ENCODE measurements around the gene EBF3.

Gene EBF3

DNA sequence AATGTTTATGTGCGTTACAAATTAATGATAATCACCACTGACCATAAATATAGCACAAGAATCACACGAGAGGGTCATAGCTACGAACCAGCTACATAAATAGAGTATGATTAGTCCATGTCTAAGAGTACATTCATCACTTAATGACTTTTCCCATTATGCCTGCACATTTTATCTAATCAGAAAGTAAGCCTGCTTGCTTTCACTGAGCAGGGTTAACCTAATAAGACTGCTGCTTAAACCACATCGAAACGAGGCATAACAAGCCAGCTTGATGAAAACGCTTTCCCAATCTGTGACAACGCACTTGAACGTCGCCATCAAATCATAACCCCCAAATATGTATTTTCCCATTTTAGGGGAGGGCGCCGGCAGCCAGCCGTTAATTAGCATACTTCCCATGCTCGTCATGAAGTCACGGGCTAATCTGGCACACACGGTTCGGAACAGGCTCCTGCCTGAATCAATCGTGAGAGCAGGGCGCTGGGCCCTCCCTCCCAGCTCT lies 71.5 kb downstream of the EBF3 start:
- no peak overlapping the region for H3K4me3 ChIP-seq (replicated peaks; ENCODE audit: low read depth, low read length)
- TF ChIP-seq, protein P1, sequence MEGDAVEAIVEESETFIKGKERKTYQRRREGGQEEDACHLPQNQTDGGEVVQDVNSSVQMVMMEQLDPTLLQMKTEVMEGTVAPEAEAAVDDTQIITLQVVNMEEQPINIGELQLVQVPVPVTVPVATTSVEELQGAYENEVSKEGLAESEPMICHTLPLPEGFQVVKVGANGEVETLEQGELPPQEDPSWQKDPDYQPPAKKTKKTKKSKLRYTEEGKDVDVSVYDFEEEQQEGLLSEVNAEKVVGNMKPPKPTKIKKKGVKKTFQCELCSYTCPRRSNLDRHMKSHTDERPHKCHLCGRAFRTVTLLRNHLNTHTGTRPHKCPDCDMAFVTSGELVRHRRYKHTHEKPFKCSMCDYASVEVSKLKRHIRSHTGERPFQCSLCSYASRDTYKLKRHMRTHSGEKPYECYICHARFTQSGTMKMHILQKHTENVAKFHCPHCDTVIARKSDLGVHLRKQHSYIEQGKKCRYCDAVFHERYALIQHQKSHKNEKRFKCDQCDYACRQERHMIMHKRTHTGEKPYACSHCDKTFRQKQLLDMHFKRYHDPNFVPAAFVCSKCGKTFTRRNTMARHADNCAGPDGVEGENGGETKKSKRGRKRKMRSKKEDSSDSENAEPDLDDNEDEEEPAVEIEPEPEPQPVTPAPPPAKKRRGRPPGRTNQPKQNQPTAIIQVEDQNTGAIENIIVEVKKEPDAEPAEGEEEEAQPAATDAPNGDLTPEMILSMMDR (IDR thresholded peaks at IDR 0.05; ENCODE audit: low read length, missing control alignments), result no peak
- peak; percentile 44 for DNase-seq (ENCODE audit: low read depth)

DNA sequence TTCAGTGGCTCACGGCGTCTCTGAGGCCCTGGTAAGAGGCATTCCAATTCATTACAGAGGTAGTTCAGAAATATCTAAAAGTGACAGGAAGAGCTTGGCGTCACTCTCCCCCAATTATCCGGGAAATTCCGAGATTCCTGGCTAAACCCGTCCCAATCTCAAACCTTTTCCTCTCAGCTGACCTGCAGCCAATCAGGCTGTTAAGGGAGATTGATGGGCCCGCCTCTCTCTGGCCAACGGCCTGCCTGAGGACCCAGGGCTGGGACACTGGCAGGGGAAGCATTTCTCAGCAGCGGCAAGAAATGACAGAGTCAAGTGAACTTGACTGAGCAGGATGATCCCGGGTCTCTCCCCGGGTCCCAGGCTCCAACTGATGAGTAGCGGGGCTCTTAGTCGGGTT lies 72.3 kb downstream of the EBF3 start:
- TF ChIP-seq, protein P1 (IDR thresholded peaks at IDR 0.05; ENCODE audit: low read length, missing control alignments), result no peak
- no peak overlapping the region for H3K4me3 ChIP-seq (replicated peaks; ENCODE audit: low read depth, low read length)

DNA sequence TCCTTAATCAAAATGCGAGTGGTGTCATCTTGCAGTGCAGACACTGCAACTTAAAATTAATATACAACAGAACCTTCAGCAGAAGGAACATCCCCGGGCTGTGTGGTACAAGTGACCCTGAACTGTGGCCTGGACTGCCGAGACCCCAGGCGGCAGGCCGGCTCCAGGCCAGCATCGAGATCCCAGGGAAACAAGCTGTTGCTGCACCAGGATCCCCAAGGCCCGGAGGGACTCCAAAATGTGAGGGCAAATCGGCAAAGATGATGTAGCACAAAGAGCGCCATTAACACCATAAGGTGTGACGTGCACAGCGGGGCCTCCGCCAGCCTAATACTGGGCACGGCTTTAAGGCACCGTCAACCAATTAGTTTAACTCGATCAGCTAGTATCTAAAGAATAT lies 73.9 kb downstream of the EBF3 start:
- TF ChIP-seq, protein P1 (IDR thresholded peaks at IDR 0.05; ENCODE audit: low read length, missing control alignments), result no peak
- DNase-seq (ENCODE audit: low read depth), result no peak
- H3K4me3 ChIP-seq (replicated peaks; ENCODE audit: low read depth, low read length), result no peak overlapping the region

More for the DNA sequence above, 72.3 kb downstream of the EBF3 start:
- DNase-seq (ENCODE audit: low read depth), result no peak

DNA sequence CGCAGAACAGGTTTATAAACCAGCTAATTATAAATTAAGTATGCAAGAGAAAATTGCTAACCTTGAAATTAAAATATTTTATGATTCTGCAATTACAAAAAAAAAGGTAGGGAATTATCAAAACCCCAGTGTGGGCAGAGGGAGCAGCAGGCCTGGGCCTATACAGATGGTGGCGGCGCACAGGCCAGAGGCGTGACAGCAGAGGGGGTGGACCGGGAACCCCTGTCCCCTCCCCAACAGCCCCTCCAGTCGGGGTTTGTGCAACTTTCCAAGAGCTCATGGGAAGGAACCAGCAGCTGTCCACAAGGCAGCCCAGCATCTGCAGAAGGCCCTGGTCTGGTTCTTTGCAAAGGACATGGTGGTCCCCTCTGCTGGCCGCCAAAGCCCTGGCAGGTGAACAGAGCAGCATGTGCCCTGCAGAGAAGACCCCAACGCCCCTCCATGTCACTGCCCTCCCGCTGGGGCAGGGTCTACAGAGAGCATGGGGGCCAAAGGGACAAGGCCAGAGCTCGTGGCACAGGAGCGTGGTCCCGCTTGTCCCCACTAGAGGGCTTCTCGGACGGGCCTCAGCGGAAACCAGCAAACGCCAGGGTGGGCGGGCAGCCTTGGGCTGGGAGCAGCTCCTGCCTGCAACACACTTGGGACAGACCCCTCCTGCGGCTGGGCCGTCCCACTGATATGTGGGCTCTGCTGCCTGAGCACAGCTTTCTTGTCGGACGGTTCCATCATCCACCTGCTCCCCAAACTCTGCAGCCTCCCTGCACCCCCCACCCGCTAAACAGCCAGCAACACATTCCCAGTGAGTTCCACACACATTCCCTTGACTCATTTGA lies 75.1 kb downstream of the EBF3 start:
- DNase-seq (ENCODE audit: low read depth), result peak; percentile 51
- TF ChIP-seq, protein P1 (IDR thresholded peaks at IDR 0.05; ENCODE audit: low read length, missing control alignments), result peak; percentile 64
- H3K4me3 ChIP-seq (replicated peaks; ENCODE audit: low read depth, low read length), result no peak overlapping the region

DNA sequence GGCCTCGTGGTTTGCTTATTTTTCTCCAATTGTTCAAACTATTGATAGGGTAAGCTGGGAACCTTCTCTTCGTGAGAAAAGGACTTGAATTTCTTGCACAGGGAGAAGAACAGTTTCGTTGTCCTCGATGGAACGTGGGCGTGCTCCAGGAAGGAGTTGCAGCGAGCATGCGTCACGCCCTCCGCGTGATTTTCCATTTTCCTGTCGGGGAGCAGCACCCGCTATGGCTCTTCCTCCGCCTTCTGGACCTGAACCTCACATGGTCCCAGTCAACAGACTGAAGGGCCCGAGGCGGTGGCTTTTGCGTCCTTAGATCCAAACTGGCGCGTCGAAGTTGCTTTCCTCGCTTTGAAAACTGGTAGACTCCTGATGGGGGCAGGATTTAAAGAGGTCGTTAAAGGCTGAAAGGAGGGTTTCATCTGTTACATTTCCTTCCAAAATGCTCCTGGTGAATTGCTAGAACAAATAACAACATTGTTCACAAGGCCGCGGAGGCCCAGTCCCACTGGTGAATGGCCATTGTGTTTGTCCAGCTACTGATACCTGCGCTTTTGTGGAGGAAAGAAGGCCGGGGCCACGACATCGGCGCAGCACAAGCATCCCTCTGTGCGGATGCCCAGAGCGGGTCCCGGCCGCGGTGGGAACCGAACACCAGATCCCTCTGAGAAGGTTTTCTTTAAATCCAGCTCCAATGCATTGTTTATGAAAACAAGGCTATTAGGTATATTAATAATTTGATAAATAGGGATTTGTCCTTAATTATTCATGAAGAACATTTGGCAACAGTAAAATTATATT lies 75.9 kb downstream of the EBF3 start:
- H3K4me3 ChIP-seq (replicated peaks; ENCODE audit: low read depth, low read length), result no peak overlapping the region
- DNase-seq (ENCODE audit: low read depth), result no peak
- TF ChIP-seq, protein P1 (IDR thresholded peaks at IDR 0.05; ENCODE audit: low read length, missing control alignments), result no peak

DNA sequence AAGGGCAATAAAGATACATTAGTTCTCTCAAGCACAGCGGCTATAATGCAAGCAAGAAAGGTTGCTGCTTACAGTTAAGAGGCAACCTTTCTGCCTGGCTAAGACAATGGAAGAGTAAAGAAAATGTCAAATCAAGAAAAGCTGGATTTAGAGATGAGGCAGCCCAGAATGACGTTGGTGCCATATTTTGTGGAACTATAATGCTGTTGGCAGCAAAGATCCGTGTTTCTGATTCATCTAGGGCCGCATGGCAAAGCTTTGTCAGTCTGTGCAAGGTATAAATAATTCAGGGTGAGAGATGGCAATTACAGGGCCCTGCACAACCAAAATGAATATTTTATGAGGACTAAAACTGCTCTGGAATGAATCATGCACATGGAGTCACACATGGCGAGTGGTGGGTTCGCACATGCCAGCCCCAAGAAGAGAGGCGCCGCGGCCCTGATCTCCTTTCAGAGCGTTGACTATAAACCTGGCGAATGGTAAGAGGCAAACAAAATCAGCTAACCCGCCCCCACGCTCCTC lies 76.6 kb downstream of the EBF3 start:
- DNase-seq (ENCODE audit: low read depth), result no peak
- TF ChIP-seq, protein P1 (IDR thresholded peaks at IDR 0.05; ENCODE audit: low read length, missing control alignments), result no peak
- H3K4me3 ChIP-seq (replicated peaks; ENCODE audit: low read depth, low read length), result no peak overlapping the region
